Mammary epithelial cell (primary cell): ENCODE results near the gene VPS54.

Source experiments
- EZH2 ChIP-seq: IDR thresholded peaks from 2 replicates; pipeline ENCODE4 v1.6.1; 2012; ENCODE audit warnings: low read length, inconsistent platforms, borderline replicate concordance
- TF ChIP-seq, protein P1 (sequence below), 2 donors: IDR thresholded peaks in 1 of 2; conservative IDR thresholded peaks in 1 of 2; 2 replicates each; pipeline ENCODE4 v1.5.1; 2011 to 2012; ENCODE audit warnings: inconsistent platforms in 2 of 2, low read length in 2 of 2, mild to moderate bottlenecking in 2 of 2, control low read depth in 1 of 2, low read depth in 1 of 2; ENCODE audit not compliant: insufficient read depth in 1 of 2; ENCODE audit errors: extremely low read depth in 1 of 2

DNA sequence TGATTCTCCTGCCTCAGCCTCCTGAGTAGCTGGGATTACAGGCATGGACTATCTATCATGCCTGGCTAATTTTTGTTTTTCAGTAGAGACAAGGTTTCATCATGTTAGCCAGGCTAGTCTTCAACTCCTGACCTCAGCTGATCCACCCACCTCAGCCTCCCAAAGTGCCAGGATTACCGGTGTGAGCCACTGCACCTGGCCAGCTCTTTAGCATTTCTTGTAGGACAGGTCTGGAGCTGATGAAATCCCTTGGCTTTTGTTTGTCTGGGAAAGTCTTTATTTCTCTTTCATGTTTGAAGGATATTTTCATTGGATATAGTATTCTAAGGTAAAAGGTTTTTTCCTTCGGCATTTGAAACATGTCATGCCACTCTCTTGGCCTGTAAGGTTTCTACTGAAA, 20.2 kb downstream of the VPS54 start:
- TF ChIP-seq, protein P1, sequence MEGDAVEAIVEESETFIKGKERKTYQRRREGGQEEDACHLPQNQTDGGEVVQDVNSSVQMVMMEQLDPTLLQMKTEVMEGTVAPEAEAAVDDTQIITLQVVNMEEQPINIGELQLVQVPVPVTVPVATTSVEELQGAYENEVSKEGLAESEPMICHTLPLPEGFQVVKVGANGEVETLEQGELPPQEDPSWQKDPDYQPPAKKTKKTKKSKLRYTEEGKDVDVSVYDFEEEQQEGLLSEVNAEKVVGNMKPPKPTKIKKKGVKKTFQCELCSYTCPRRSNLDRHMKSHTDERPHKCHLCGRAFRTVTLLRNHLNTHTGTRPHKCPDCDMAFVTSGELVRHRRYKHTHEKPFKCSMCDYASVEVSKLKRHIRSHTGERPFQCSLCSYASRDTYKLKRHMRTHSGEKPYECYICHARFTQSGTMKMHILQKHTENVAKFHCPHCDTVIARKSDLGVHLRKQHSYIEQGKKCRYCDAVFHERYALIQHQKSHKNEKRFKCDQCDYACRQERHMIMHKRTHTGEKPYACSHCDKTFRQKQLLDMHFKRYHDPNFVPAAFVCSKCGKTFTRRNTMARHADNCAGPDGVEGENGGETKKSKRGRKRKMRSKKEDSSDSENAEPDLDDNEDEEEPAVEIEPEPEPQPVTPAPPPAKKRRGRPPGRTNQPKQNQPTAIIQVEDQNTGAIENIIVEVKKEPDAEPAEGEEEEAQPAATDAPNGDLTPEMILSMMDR (conservative IDR thresholded peaks at IDR 0.05 in 1 of 2, IDR thresholded peaks at IDR 0.05 in 1 of 2; ENCODE audit: extremely low read depth in 1 of 2, insufficient read depth in 1 of 2, low read depth in 1 of 2, low read length in 2 of 2) = no peak
- no peak for TF ChIP-seq EZH2
